ENCODE results near the gene PIK3R2. TPM values are rescaled to one million over a fixed set of nuclear protein-coding genes. Genes with fewer than 3 reads are reported as not detected.

The PIK3R2 gene
- total RNA-seq, 1 experiment from 2014 or later = 42.8 TPM

DNA sequence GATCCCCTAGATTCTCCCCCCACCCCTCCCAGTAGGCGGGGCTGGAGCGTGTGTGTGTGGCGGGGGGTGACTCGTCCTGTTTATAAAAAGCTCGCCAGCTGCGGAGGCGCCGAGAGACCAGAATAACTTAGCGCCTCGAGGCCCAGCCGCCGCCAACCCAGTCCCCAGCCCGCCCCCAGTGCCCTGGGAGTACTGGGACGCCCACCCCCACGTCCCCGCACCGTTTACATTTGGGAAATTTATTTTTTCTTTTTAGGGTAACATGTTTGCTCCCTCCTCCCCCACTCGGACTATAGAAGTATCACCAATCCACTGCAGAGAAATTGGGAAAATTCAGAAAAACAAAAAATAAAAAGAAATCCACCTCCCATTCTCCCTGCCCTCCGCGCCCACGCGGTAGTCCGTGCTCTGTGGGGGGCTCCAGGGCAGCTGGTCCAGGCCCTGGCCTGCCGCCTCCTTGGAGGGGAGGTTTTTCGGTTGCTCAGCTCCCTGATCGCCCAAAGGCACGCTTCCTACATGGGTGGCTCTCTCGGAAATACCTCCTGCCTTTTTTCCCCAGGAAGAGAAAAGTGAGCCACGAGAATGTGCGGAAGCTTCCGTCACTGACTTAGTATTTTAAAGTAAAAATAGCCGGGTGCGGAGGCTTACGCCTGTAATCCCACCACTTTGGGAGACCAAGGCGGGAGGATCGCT is 52.4 kb downstream of the PIK3R2 start:
- WGBS (ENCODE audit: extremely low coverage, insufficient read length, low lambda C conversion rate) = no CpG with 5 or more reads among the region's 36 CpGs
- H3K9me3 ChIP-seq (ENCODE audit: control insufficient read depth, low read depth, low read length) = no peaks in the 10 kb centered on the region
- peaks cover 3% of the 10 kb centered on the region; the same call in 1 of the 2 replicates for H3K27me3 Mint-ChIP-seq (ENCODE audit: low read depth)

More for the DNA sequence above, 52.4 kb downstream of the PIK3R2 start:
- no peaks in the 10 kb centered on the region for H3K27me3 ChIP-seq (ENCODE audit: insufficient read depth, low read length)
- H3K27ac Mint-ChIP-seq = peak overlapping the region; percentile 96 to 98 (median 97); a peak in 5 of 7 replicates
- H3K9ac ChIP-seq (ENCODE audit: extremely low read depth, insufficient read length, low read length) = peak overlapping the region; percentile 62
- H3K14ac ChIP-seq (ENCODE audit: insufficient read depth, low read length) = peak overlapping the region; percentile 81
- H4K20me1 ChIP-seq (ENCODE audit: control insufficient read depth, insufficient read depth, insufficient read length) = peaks cover 4% of the 10 kb centered on the region
- H3K23me2 ChIP-seq (ENCODE audit: insufficient read length, low read depth, low read length, poor library complexity, severe bottlenecking) = peaks cover 18% of the 10 kb centered on the region
- no peak overlapping the region for H3K23ac ChIP-seq (ENCODE audit: insufficient read length, low read depth, low read length)
- peak overlapping the region; percentile 77 for H3K18ac ChIP-seq (ENCODE audit: insufficient read length, low read depth, low read length)
- peak overlapping the region; percentile 69 for H3K4me2 ChIP-seq (ENCODE audit: insufficient read depth, insufficient read length, low read length)
- no peak overlapping the region for H4K8ac ChIP-seq (replicated peaks; ENCODE audit: insufficient read length, low read depth, low read length)
- H3K9me3 Mint-ChIP-seq = peaks cover 0 to 2% of the 10 kb centered on the region in 2 experiments; a peak in 1 of 5 replicates
- H3K56ac ChIP-seq (ENCODE audit: insufficient read length, low read depth, low read length) = no peak overlapping the region
- H3K4ac ChIP-seq (ENCODE audit: low read depth, low read length) = no peak overlapping the region
- H2BK15ac ChIP-seq (ENCODE audit: low read depth, low read length) = no peak overlapping the region
- H3K4me1 ChIP-seq (ENCODE audit: insufficient read depth, low read length) = no peaks in the 10 kb centered on the region
- no peak overlapping the region for H2AK5ac ChIP-seq (ENCODE audit: insufficient read length, low read length)
- no peak overlapping the region for H2BK5ac ChIP-seq (ENCODE audit: insufficient read length, low read length)
- no peaks in the 10 kb centered on the region for H3K79me1 ChIP-seq (ENCODE audit: insufficient read depth, low read depth, low read length, poor library complexity, severe bottlenecking)
- DNase-seq = peak; percentile 58
- H4K5ac ChIP-seq (ENCODE audit: insufficient read length, low read depth, low read length) = no peak overlapping the region
- H3K36me3 Mint-ChIP-seq (ENCODE audit: insufficient read depth in 1 of 3, low read depth in 3 of 3) = peaks cover 7 to 14% (median 7%) of the 10 kb centered on the region in 3 experiments; a peak in 5 of 7 replicates
- peak overlapping the region; percentile 78 to 91 for H3K4me3 Mint-ChIP-seq
- no peak for TF ChIP-seq CTCF (conservative IDR thresholded peaks at IDR 0.05)
- no peaks in the 10 kb centered on the region; the same call in 1 of the 2 replicates for H3K79me2 ChIP-seq (ENCODE audit: insufficient read depth, low read length)
- no peak overlapping the region for H2BK120ac ChIP-seq (ENCODE audit: low read depth, low read length, poor library complexity, severe bottlenecking)
- no peak overlapping the region for H3T11ph ChIP-seq (ENCODE audit: low read length)
- peaks cover 8 to 34% of the 10 kb centered on the region in 2 experiments for H3K4me1 Mint-ChIP-seq
- no peak overlapping the region for H2BK12ac ChIP-seq (ENCODE audit: insufficient read length, low read depth, low read length)
- no peak overlapping the region for H4K91ac ChIP-seq (ENCODE audit: insufficient read length, low read depth, low read length)
- H2AFZ ChIP-seq (ENCODE audit: low read length) = no peak overlapping the region
- no peak overlapping the region for H2BK20ac ChIP-seq (ENCODE audit: low read depth, low read length, poor library complexity, severe bottlenecking)
- H3K27ac ChIP-seq (ENCODE audit: insufficient read length, low read depth, low read length) = peak overlapping the region; percentile 50

Data from H9 (cell line).